Aorta (tissue), 5 donors: ENCODE measurements around the gene OR10A7. TPM values are rescaled to one million over a fixed set of nuclear protein-coding genes. Genes with fewer than 3 reads are reported as not detected.

Experiments
- ATAC-seq: fragments of 200-7000 bp; cut with Tn5 transposase; one replicate; pipeline ENCODE4 v1.9.1; 2022; ENCODE audit warnings: moderate library complexity; ENCODE audit not compliant: low FRiP score
- DNase-seq, 2 donors: peaks; one replicate each; pipeline ENCODE4 v3.0.0-alpha.2; 2020
- H3K27ac ChIP-seq, 2 donors: one replicate each; pipeline ENCODE4 v1.5.1; 2013; ENCODE audit warnings: low read length in 2 of 2, mild to moderate bottlenecking in 2 of 2, moderate library complexity in 2 of 2, control low read depth in 1 of 2, inconsistent platforms in 1 of 2, low read depth in 1 of 2
- H3K27me3 ChIP-seq, 2 donors: one replicate each; pipeline ENCODE4 v1.6.1; 2013; ENCODE audit warnings: control low read depth in 1 of 2, low read length in 1 of 2, mild to moderate bottlenecking in 1 of 2, moderate library complexity in 1 of 2; ENCODE audit not compliant: insufficient read depth in 2 of 2, control insufficient read depth in 1 of 2
- H3K36me3 ChIP-seq, 2 donors: one replicate each; pipeline ENCODE4 v1.6.1; 2013; ENCODE audit warnings: control low read depth in 1 of 2, low read length in 1 of 2, mild to moderate bottlenecking in 1 of 2; ENCODE audit not compliant: insufficient read depth in 2 of 2, control insufficient read depth in 1 of 2
- H3K4me1 ChIP-seq, 2 donors: one replicate each; pipeline ENCODE4 v1.6.1; 2013; ENCODE audit warnings: low read length in 2 of 2, control low read depth in 1 of 2, mild to moderate bottlenecking in 1 of 2, moderate library complexity in 1 of 2; ENCODE audit not compliant: insufficient read depth in 2 of 2, control insufficient read depth in 1 of 2
- H3K4me3 ChIP-seq, 2 donors: one replicate each; pipeline ENCODE4 v1.5.1; 2013; ENCODE audit warnings: low read length in 2 of 2, control low read depth in 1 of 2, mild to moderate bottlenecking in 1 of 2
- H3K9me3 ChIP-seq: one replicate; pipeline ENCODE4 v1.6.1; 2013; ENCODE audit warnings: mild to moderate bottlenecking, low read length; ENCODE audit not compliant: control insufficient read depth
- WGBS, 2 donors: extraction: QIAGEN DNeasy Blood & Tissue Kit; methylation state at CpG; one replicate each; pipeline ENCODE4 v1.1.7; 2013; 5-methylcytosine and 5-hydroxymethylcytosine counted together
- intact Hi-C, 2 donors: fragments of 100-400 bp; cut with DNase I; formaldehyde crosslinking; loops; one replicate each; pipeline versions ENCODE4 v1.14.2 to v1.15.0; 2022
- polyA plus RNA-seq, 2 donors: library from polyadenylated mRNA; stranded (reverse); fragments of 200-250 nt; gene quantifications; one replicate each; pipeline ENCODE4 v1.2.3, GENCODE V29; 2013
- total RNA-seq, 2 donors: library from RNA; stranded (reverse); fragmentation: NEBNext Ultra II Directional; extraction: Animal tissue kit (Norgen Biotek cat#: 25700); gene quantifications; one replicate each; pipeline ENCODE4 v1.2.1, GENCODE V29; 2021
- donor health status: healthy with polysubstance abuse.
- donor health status: Bipolar disorder and iron deficiency.
- donor health status: DM: no; HTN: no; CAD: no.
- donor health status: DM: no; HTN: no; CAD: no.
- donor health status: DM: yes; HTN: yes; CAD: no.

Gene OR10A7
- total and polyA plus RNA-seq, 4 donors = not detected

GRCh38 chr12:55227643-55228042 is 6.8 kb downstream of the OR10A7 start:
- Histone ChIP-seq H3K4me3 (no peak overlapping the region), H3K4me1 (no peaks in the 10 kb centered on the region), H3K36me3 (no peaks in the 10 kb centered on the region), H3K27me3 (no peaks in the 10 kb centered on the region), H3K9me3 (no peaks in the 10 kb centered on the region), H3K27ac (no peak overlapping the region)
- intact Hi-C loops = no loop called here
- 36 to 40% methylated on average over 3 of the region's 3 CpGs for WGBS, 2 donors
- DNase-seq (no peak), ATAC-seq (no peak)

DNA sequence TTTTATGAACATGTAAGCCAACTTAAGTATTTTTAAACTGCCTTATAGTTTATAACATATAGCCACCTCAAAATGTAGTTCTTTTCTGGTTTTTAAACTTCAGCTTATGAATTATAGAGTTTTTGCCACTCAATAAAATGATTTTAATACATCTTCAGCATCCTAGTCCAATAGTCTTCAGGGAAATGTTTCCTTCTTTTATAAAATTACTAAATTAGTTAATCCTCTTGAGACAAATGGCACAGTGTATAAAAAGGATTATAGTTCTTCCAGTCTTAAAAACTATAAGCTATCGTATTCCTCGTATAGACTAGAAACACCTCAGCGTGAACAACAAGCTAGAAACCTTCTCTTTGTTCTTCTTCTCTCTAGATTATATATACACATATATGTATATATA is 23.5 kb downstream of the OR10A7 start, which contains the start of gene OR6C74:
OR6C74 (plus strand) TSS at position 301 of the 400 bp plus-strand sequence. CDS start 2,679 bp downstream, outside the sequence.
- intact Hi-C loops = no loop called here
- WGBS, 2 donors = 91 to 93% methylated on average over 3 of the region's 3 CpGs

DNA sequence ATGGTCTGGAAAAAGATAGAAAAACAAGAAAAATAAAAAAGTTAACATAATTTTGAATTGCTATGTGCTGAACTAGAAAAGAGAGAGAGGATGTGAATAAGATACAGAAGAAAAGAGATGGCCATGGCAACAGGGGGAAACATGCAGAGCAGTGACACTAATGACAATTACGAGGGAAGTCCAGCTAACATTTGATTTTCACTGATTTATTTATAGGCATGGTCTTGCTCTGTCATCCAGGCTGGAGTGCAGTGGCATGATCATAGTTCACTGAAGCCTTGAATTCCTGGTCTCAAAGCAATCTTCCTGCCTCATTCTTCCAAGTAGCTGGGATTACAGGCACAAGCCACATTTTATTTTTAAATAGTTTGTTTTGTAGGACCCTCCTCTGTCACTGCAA is 25.3 kb downstream of the OR10A7 start:
- no peak overlapping the region for H3K4me3 ChIP-seq
- no peak overlapping the region for H3K27ac ChIP-seq
- ATAC-seq (no peak), DNase-seq (no peak)
- H3K36me3 ChIP-seq = no peaks in the 10 kb centered on the region
- no peaks in the 10 kb centered on the region for H3K27me3 ChIP-seq
- no peaks in the 10 kb centered on the region for H3K4me1 ChIP-seq
- whole genome bisulfite sequencing, 2 donors = 42 to 52% methylated on average over 1 of the region's 1 CpG
- no peaks in the 10 kb centered on the region for H3K9me3 ChIP-seq
- intact Hi-C loops = no loop called here

More for the DNA sequence above, 23.5 kb downstream of the OR10A7 start, which contains the start of gene OR6C74:
- DNase-seq = no peak
- Histone ChIP-seq H3K9me3 (no peaks in the 10 kb centered on the region), H3K36me3 (no peaks in the 10 kb centered on the region), H3K27ac (no peak within 1 kb of the TSS), H3K27me3 (no peaks in the 10 kb centered on the region), H3K4me3 (no peak within 1 kb of the TSS), H3K4me1 (no peaks in the 10 kb centered on the region)
- ATAC-seq = no peak

- no peak for ATAC-seq
- intact Hi-C loops = no loop called here
- no peak for DNase-seq
- 52 to 63% methylated on average over 3 of the region's 3 CpGs for WGBS, 2 donors
- Histone ChIP-seq H3K4me1 (no peaks in the 10 kb centered on the region), H3K36me3 (no peaks in the 10 kb centered on the region), H3K27ac (no peak overlapping the region), H3K4me3 (no peak overlapping the region), H3K9me3 (no peaks in the 10 kb centered on the region), H3K27me3 (no peaks in the 10 kb centered on the region)
Observed at GRCh38 chr12:55250944-55251343, 30.1 kb downstream of the OR10A7 start.

DNA sequence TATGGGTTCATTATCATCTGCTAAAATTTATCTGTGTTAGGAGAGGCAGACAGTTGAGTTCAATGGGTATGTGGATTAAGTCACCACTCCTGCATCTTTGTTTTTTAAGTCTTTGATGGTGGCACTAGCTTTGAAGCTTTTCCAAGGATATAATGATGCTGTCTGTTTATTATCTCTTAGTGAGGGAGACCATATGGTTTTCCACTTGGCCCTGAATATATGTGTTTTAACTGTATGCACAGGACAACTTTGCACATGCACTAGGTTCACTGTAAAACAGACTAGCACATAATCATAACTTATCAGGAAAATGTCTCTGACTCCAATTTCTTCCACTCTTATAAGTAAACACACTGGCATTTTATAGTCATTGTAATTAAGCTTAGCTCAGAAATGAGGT is 32.5 kb downstream of the OR10A7 start:
- intact Hi-C loops = no loop called here
- H3K4me1 ChIP-seq = no peaks in the 10 kb centered on the region
- no peak overlapping the region for H3K4me3 ChIP-seq
- no peak for ATAC-seq
- DNase-seq = no peak
- no peak overlapping the region for H3K27ac ChIP-seq
- H3K9me3 ChIP-seq = peaks cover 2% of the 10 kb centered on the region
- no peaks in the 10 kb centered on the region for H3K27me3 ChIP-seq
- H3K36me3 ChIP-seq = no peaks in the 10 kb centered on the region

DNA sequence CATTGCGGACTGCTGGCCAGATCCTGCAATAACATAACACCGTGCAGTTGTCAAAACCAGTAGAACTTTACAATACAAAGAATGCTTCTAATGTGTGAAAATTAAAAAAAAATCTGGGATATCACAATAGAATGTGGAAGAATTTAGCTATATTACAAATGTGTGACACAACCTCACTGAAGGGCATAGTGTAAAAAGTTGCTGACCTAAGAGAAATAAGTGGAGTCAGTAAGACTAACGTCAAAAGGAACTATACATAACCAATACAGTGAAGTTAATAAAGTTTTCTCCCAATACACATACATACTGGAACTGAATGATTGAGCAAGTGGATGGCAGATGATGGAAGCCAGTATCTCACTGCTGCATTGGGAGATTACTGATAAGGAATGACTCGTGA is 36.0 kb downstream of the OR10A7 start:
- DNase-seq (no peak), ATAC-seq (no peak)
- no peaks in the 10 kb centered on the region for H3K36me3 ChIP-seq
- peaks cover 2% of the 10 kb centered on the region for H3K9me3 ChIP-seq
- 91 to 92% methylated on average over 4 of the region's 4 CpGs for WGBS, 2 donors
- H3K27ac ChIP-seq = no peak overlapping the region
- intact Hi-C loops = no loop called here
- H3K4me1 ChIP-seq = no peaks in the 10 kb centered on the region
- H3K27me3 ChIP-seq = no peaks in the 10 kb centered on the region
- no peak overlapping the region for H3K4me3 ChIP-seq

DNA sequence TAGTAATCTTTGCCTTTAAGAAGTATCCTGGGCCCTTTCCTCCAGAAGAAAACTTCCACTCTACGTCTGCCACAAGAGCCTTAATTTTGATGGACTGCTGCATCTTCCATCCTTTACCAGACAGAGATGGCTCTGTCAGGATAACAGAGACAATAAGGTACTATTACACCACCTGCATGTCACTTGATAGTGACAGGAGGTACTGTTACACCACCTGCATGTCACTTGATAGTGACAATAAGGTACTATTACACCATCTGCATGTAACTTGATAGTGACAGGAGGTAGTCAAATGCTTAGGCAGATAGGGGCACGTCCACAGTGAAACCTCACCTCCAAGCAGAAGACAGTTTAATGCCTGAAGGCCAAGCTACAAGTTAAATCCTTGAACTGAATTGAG is 37.5 kb downstream of the OR10A7 start:
- peaks cover 2% of the 10 kb centered on the region for H3K9me3 ChIP-seq
- H3K27me3 ChIP-seq = peaks cover 0 to 2% of the 10 kb centered on the region in 2 donors
- no peak overlapping the region for H3K4me3 ChIP-seq
- intact Hi-C loops = no loop called here
- H3K36me3 ChIP-seq = no peaks in the 10 kb centered on the region
- WGBS, 2 donors = 50 to 61% methylated on average over 2 of the region's 2 CpGs
- no peak overlapping the region for H3K27ac ChIP-seq
- H3K4me1 ChIP-seq = no peaks in the 10 kb centered on the region
- ATAC-seq (no peak), DNase-seq (no peak)

Other genes with a start within 250 kb of the OR10A7 start
- 1 to 10 TPM; 1.0 to 2.1 TPM for gene TESPA1, start 236.3 kb upstream of the OR10A7 start, total RNA-seq
- gene TESPA1, start 236.3 kb upstream of the OR10A7 start, polyA plus RNA-seq = 1 to 10 TPM in 1 of 2 donors, under 1 TPM in 1; 0.26 to 1.0 TPM
- gene NEUROD4, start 201.1 kb upstream of the OR10A7 start, total RNA-seq = not detected
- not detected for gene NEUROD4, start 201.1 kb upstream of the OR10A7 start, polyA plus RNA-seq
- gene OR9K2, start 94.6 kb upstream of the OR10A7 start, total RNA-seq = not detected
- not detected for gene OR9K2, start 94.6 kb upstream of the OR10A7 start, polyA plus RNA-seq
- gene OR6C74, start 23.6 kb downstream of the OR10A7 start, total RNA-seq = not detected
- not detected for gene OR6C74, start 23.6 kb downstream of the OR10A7 start, polyA plus RNA-seq
- gene OR6C6, start 75.5 kb downstream of the OR10A7 start, total RNA-seq = not detected
- gene OR6C6, start 75.5 kb downstream of the OR10A7 start, polyA plus RNA-seq = not detected
- not detected for gene OR6C1, start 93.3 kb downstream of the OR10A7 start, total RNA-seq
- gene OR6C1, start 93.3 kb downstream of the OR10A7 start, polyA plus RNA-seq = not detected
- gene OR6C3, start 109.7 kb downstream of the OR10A7 start, total RNA-seq = not detected
- gene OR6C3, start 109.7 kb downstream of the OR10A7 start, polyA plus RNA-seq = not detected
- not detected for gene OR6C75, start 141.9 kb downstream of the OR10A7 start, total RNA-seq
- gene OR6C75, start 141.9 kb downstream of the OR10A7 start, polyA plus RNA-seq = not detected
- not detected for gene OR6C65, start 179.5 kb downstream of the OR10A7 start, total RNA-seq
- gene OR6C65, start 179.5 kb downstream of the OR10A7 start, polyA plus RNA-seq = not detected
- not detected for gene OR6C76, start 205.2 kb downstream of the OR10A7 start, total RNA-seq
- gene OR6C76, start 205.2 kb downstream of the OR10A7 start, polyA plus RNA-seq = not detected
- gene OR6C2, start 223.1 kb downstream of the OR10A7 start, total RNA-seq = not detected
- not detected for gene OR6C2, start 223.1 kb downstream of the OR10A7 start, polyA plus RNA-seq
- gene OR6C70, start 249.1 kb downstream of the OR10A7 start, total RNA-seq = not detected
- not detected for gene OR6C70, start 249.1 kb downstream of the OR10A7 start, polyA plus RNA-seq